HUES64 (cell line): ENCODE measurements around the gene PTPRD.
A peak's percentile ranks its signal among the peaks of the same experiment; 100 is the strongest.

ENCODE experiments used
- H3K27ac ChIP-seq: 2 replicates; pipeline ENCODE4 v1.7.0; 2013; ENCODE audit warnings: low read depth, low read length, inconsistent platforms
- H3K27me3 ChIP-seq: 2 replicates; pipeline ENCODE4 v1.6.1; 2013; ENCODE audit warnings: mild to moderate bottlenecking, low read length; ENCODE audit not compliant: insufficient read depth
- H3K36me3 ChIP-seq: 2 replicates; pipeline ENCODE4 v1.6.1; 2013; ENCODE audit warnings: mild to moderate bottlenecking, low read length; ENCODE audit not compliant: insufficient read depth
- H3K4me1 ChIP-seq: 2 replicates; pipeline ENCODE4 v1.6.1; 2013; ENCODE audit warnings: mild to moderate bottlenecking, low read length, moderate library complexity; ENCODE audit not compliant: insufficient read depth
- H3K4me3 ChIP-seq: 2 replicates; pipeline ENCODE4 v1.5.1; 2013; ENCODE audit warnings: mild to moderate bottlenecking, low read length, moderate library complexity
- H3K9ac ChIP-seq: 2 replicates; pipeline ENCODE4 v1.6.1; 2013; ENCODE audit warnings: mild to moderate bottlenecking, low read depth, low read length
- H3K9me3 ChIP-seq: 2 replicates; pipeline ENCODE4 v1.6.1; 2013; ENCODE audit warnings: low read depth, low read length; ENCODE audit not compliant: insufficient read depth
- WGBS: fragments of 150-250, 120-280 bp; methylation state at CpG from one replicate; pipeline ENCODE4 v1.1.7; 2013; ENCODE audit warnings: missing lambda C conversion rate; 5-methylcytosine and 5-hydroxymethylcytosine counted together

Gene PTPRD

DNA sequence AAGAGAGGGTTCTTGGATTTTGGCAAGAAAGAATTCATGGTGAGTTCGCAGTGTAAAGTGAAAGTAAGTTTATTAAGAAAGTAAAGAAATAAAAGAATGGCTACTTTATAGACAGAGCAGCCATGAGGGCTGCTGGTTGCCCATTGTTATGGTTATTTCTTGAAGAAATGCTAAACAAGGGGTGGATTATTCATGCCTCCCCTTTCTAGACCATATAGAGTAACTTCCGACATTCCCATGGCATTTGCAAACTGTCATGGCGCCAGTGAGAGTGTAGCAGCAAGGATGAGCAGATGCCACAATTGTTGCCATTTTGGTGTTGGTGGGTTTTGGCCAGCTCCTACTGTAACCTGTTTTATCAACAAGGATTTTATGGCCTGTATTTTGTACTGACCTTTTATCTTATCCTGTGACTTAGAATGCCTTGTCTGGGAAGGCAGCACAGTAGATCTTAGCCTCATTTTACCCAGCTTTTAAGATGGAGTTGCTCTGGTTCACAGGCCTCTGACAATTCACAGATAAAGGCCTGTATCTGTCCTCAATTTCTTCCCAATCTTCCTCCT is 1787.1 kb downstream of the PTPRD start:
- Histone ChIP-seq H3K4me3 (no peak overlapping the region), H3K9ac (no peak overlapping the region; the same call in 1 of the 2 replicates), H3K27me3 (no peaks in the 10 kb centered on the region), H3K9me3 (no peaks in the 10 kb centered on the region), H3K27ac (peak overlapping the region; percentile 34), H3K4me1 (peaks cover 27% of the 10 kb centered on the region), H3K36me3 (no peaks in the 10 kb centered on the region)
- 62% methylated on average over 3 of the region's 3 CpGs for whole genome bisulfite sequencing

DNA sequence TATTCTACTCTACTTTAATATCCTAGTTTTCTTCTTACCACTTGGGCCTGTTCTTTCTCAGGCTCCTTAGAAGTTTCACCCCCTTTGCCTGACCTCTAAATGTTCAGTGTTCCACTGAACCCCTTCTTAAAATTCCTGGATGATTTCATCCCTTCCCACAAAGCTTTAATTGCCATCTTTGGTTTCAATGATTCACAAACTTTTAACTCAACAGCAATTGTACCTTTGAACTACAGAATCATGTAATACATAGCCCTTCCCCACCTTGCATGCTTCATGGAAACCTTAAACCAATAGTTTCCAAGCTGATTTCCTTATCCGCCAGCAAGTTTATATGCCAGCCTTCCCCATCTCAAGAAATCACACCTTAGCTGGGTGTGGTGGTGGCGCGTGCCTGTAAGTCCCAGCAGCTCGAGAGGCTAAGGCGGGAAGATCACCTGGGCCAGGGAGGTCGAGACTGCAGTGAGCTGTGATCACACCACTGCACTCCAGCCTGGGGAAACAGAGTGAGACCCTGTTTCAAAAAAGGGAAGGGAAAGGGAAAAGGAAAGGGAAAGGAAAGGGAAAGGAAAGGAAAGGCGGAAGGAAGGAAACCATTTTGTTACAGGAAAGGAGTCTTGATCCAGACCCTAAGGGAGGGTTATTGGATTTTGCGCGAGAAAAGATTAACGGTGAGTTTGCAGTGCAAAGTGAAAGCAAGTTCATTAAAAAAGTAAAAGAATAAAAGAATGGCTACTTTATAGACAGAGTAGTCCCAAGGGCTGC is 1789.5 kb downstream of the PTPRD start:
- H3K4me3 ChIP-seq = no peak overlapping the region
- H3K9ac ChIP-seq = no peak overlapping the region
- H3K9me3 ChIP-seq = no peaks in the 10 kb centered on the region
- no peak overlapping the region for H3K27ac ChIP-seq
- H3K27me3 ChIP-seq = no peaks in the 10 kb centered on the region
- WGBS = 97% methylated on average over 10 of the region's 10 CpGs
- no peaks in the 10 kb centered on the region for H3K36me3 ChIP-seq
- H3K4me1 ChIP-seq = peaks cover 27% of the 10 kb centered on the region

DNA sequence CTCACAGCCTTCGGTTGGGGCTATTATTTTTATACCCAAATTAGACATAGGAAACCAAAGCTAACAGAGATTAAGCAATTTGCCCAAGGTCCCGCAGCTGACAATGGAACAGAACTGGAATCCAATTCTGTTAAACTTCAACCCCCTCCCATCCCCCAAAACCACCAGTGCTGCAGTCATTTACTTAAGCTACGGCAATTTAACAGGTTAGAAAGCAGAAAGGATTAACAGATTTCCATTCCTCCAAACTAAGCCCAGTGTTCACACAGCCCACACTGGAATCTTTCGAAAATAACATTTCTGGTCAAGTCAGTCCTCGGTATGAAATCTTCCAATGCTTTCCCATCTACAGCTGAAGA is 1790.2 kb downstream of the PTPRD start:
- H3K27me3 ChIP-seq = no peaks in the 10 kb centered on the region
- no peak overlapping the region for H3K9ac ChIP-seq
- H3K4me3 ChIP-seq = no peak overlapping the region
- H3K36me3 ChIP-seq = no peaks in the 10 kb centered on the region
- H3K4me1 ChIP-seq = peaks cover 27% of the 10 kb centered on the region
- no peaks in the 10 kb centered on the region for H3K9me3 ChIP-seq
- 89% methylated on average over 5 of the region's 5 CpGs for WGBS
- H3K27ac ChIP-seq = no peak overlapping the region

DNA sequence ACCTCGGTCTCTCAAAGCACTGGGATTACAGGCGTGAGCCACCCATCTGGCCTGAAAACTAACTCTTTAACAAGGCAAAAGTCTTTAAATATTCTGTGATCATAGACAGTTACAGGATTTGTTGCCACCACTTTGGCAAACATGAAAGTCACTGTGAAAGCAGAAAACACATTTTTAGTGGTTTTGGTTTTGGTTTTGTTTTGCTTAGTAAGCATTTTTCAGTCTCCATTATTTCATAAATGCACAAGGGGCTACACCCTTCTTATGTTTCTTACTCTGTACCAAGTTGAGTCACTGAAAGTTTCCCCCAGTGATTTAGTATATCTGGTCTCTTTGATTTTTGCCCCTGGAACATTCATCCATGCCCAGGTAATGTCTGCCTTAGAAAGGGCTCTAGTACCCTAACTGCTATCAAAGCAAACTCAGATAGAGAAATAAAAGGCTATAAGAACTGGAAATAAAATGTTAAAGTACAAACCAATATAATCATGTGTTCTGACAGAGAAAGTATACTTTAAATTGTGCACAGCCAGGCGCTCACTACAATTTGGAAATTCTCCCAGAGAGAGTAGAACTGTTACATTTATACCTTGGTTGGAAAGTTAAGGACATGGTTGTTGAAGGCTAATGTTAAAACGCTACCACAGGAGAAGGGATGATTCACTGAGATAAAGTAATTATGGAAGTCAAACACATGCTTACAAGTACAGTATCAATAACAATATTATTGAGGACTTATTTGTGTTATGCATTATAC is 1790.7 kb downstream of the PTPRD start:
- Histone ChIP-seq H3K36me3 (no peaks in the 10 kb centered on the region), H3K9me3 (no peaks in the 10 kb centered on the region), H3K27me3 (no peaks in the 10 kb centered on the region), H3K4me3 (no peak overlapping the region), H3K9ac (no peak overlapping the region), H3K27ac (no peak overlapping the region), H3K4me1 (peaks cover 27% of the 10 kb centered on the region)
- 93% methylated on average over 4 of the region's 4 CpGs for WGBS

DNA sequence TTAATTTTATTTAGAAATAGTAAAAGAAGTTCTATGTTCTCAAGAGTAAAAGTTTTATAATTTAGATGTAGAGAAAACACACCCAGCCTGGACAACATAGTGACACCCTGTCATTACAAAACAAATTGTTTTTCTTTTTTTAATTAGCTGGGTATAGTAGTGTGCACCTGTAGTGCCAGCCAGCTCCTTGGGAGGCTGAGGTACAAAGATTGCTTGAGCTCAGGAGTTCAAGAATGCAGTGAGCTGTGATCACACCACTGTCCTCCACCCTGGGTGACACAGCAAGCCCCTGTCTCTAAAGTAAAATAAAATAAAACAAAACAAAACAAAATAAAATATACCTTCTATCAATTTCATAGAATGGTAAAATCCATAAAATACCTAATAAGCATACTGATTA is 1795.5 kb downstream of the PTPRD start:
- Histone ChIP-seq H3K4me1 (peaks cover 26% of the 10 kb centered on the region), H3K9me3 (no peaks in the 10 kb centered on the region), H3K9ac (no peak overlapping the region)

GRCh38 chr9:8816361-8816760 is 1796.4 kb downstream of the PTPRD start:
- 20% methylated on average over 2 of the region's 2 CpGs for WGBS
- H3K4me3 ChIP-seq = no peak overlapping the region
- H3K36me3 ChIP-seq = 0 out of 2 replicates have a peak, but pooled peaks cover 2% of the 10 kb centered on the region
- H3K4me1 ChIP-seq = peaks cover 24% of the 10 kb centered on the region
- no peaks in the 10 kb centered on the region for H3K9me3 ChIP-seq
- H3K27me3 ChIP-seq = no peaks in the 10 kb centered on the region
- peak overlapping the region; percentile 17; the same call in 1 of the 2 replicates for H3K9ac ChIP-seq
- H3K27ac ChIP-seq = peak overlapping the region; percentile 8; the same call in 1 of the 2 replicates

More for the DNA sequence above, 1795.5 kb downstream of the PTPRD start:
- H3K36me3 ChIP-seq = no peaks in the 10 kb centered on the region
- H3K27ac ChIP-seq = no peak overlapping the region
- H3K4me3 ChIP-seq = no peak overlapping the region
- H3K27me3 ChIP-seq = no peaks in the 10 kb centered on the region

- H3K27me3 ChIP-seq = no peaks in the 10 kb centered on the region
- H3K4me1 ChIP-seq = peaks cover 24% of the 10 kb centered on the region
- H3K4me3 ChIP-seq = no peak overlapping the region
- WGBS = no CpG with 5 or more reads among the region's 1 CpG
- no peaks in the 10 kb centered on the region for H3K9me3 ChIP-seq
- peak overlapping the region; percentile 17; the same call in 1 of the 2 replicates for H3K9ac ChIP-seq
- H3K36me3 ChIP-seq = 0 out of 2 replicates have a peak, but pooled peaks cover 2% of the 10 kb centered on the region
- H3K27ac ChIP-seq = peak overlapping the region; percentile 8; the same call in 1 of the 2 replicates
Measured at GRCh38 chr9:8815931-8816330, 1796.9 kb downstream of the PTPRD start.

- peaks cover 24% of the 10 kb centered on the region for H3K4me1 ChIP-seq
- 0 out of 2 replicates have a peak, but pooled peaks cover 2% of the 10 kb centered on the region for H3K36me3 ChIP-seq
- no peak overlapping the region for H3K9ac ChIP-seq
- H3K9me3 ChIP-seq = no peaks in the 10 kb centered on the region
- no peaks in the 10 kb centered on the region for H3K27me3 ChIP-seq
- no peak overlapping the region for H3K4me3 ChIP-seq
- H3K27ac ChIP-seq = no peak overlapping the region
- 87% methylated on average over 1 of the region's 1 CpG for WGBS
Measured at GRCh38 chr9:8815219-8815618, 1797.6 kb downstream of the PTPRD start.

DNA sequence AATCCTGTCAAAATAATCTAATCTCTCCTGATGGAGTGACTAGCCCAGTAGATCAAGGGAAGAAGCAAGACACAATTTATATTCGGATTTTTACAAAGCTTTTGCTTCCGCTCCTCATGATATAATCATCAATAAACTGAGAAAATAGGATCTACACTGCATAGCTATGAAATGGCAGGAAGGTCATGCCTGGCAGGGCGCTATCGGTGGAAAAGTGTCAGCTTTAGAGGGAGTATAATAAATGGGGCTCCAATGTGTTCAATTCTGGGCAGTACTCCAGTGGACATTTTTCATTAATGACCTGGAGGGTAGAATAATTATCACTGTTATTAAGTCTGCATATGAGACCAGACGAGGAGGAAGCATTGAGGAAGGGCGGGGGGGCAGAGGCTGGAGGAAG is 1799.9 kb downstream of the PTPRD start:
- H3K9ac ChIP-seq = no peak overlapping the region
- 0 out of 2 replicates have a peak, but pooled peaks cover 2% of the 10 kb centered on the region for H3K36me3 ChIP-seq
- no peak overlapping the region for H3K4me3 ChIP-seq
- H3K27ac ChIP-seq = no peak overlapping the region
- WGBS = 81% methylated on average over 6 of the region's 6 CpGs
- H3K27me3 ChIP-seq = no peaks in the 10 kb centered on the region
- no peaks in the 10 kb centered on the region for H3K9me3 ChIP-seq
- H3K4me1 ChIP-seq = peaks cover 24% of the 10 kb centered on the region

- Histone ChIP-seq H3K36me3 (0 out of 2 replicates have a peak, but pooled peaks cover 2% of the 10 kb centered on the region), H3K9me3 (no peaks in the 10 kb centered on the region), H3K4me1 (0 out of 2 replicates have a peak, but pooled peaks cover 2% of the 10 kb centered on the region), H3K4me3 (no peak overlapping the region), H3K9ac (no peak overlapping the region), H3K27ac (no peak overlapping the region), H3K27me3 (no peaks in the 10 kb centered on the region)
- WGBS = 94% methylated on average over 3 of the region's 3 CpGs
Measured at GRCh38 chr9:8809741-8810140, 1803.1 kb downstream of the PTPRD start.

DNA sequence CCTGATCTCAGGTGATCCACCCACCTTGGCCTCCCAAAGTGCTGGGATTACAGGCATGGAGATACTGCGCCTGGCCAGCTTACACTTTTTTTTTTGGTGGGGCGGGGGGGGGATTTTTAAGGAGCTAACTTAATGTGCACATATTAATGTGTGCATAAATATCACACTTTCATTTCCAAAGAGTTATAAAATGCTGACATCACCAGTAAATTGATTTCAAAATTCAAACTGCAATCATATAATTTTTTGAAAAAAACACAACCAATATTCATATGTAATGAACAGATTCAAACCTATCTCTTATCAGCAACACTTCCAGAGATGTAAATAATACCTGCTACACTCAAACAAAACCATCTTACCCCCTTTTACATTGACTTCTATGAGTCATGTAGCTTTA is 1806.7 kb downstream of the PTPRD start:
- 100% methylated on average over 1 of the region's 2 CpGs for WGBS
- Histone ChIP-seq H3K4me3 (no peak overlapping the region), H3K36me3 (no peaks in the 10 kb centered on the region), H3K27ac (no peak overlapping the region), H3K9me3 (no peaks in the 10 kb centered on the region), H3K4me1 (peaks cover 4% of the 10 kb centered on the region; the same call in 1 of the 2 replicates), H3K27me3 (no peaks in the 10 kb centered on the region), H3K9ac (no peak overlapping the region)
